ENCODE data around the gene ZNF497.

Gene ZNF497

GRCh38 chr19:58367698-58368454 is 5.3 kb upstream of the ZNF497 start:
- DNase-seq (ENCODE audit: low read depth) = no peak

DNA sequence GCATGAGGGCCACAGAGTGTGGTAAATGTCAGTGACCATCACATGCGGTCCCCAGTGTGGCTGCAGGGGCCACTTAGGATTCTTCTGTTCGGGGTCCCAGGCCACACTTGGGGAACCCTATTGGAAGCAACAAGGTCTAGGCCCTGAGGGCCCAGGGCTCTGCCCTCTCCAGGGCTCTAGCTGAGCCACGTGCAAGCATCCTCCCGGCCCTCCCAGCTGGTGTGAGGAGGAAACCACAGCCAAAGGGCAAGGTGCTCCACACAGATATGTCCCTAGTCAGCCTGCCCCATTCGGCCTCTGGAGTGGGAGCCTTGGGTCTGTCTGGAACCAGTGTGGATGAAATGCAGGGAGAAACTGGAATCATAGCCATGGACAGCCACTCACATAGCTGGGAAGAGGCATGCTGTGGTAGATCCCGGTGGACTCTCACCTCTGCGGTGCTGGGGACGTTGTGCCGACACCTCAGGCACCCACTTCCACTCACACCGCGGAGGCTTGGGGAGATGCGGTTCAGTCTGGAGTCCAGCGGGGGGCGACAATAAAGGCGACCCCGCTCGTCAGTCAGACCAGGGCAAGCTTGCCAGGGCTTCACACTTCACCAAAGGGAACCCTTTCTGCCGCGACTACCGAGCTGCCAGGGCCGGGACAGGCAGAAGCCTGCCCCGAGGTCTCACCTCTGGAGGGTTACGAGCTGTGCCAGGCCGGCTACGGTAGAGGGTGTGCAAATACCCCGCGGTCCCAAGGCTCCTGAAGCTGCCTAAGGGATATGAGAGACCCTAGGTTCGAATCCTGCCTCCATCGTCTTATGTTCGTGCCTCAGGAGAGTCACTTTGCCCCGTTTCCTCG is 4.3 kb upstream of the ZNF497 start:
- DNase-seq (ENCODE audit: low read depth) = no peak

DNA sequence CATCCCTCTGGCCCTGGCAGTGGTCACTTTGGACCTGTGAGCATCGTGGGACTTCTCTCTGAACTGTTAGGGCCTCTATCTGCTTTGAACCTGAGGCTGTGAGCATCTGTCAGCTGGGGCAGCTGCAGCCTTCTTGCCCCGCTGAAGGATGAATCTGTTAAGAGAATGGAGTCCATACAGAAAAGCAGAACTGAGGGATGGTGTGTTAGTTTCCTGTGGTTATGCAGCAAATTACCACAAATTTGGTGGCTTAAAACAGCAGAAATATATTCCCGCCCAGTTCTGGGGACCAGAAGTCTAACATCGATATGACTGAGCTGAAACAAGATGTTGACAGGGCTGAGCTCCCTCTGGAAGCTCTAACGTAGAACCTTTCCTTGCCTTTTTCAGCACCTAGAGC is 1.6 kb upstream of the ZNF497 start:
- DNase-seq (ENCODE audit: low read depth) = no peak

DNA sequence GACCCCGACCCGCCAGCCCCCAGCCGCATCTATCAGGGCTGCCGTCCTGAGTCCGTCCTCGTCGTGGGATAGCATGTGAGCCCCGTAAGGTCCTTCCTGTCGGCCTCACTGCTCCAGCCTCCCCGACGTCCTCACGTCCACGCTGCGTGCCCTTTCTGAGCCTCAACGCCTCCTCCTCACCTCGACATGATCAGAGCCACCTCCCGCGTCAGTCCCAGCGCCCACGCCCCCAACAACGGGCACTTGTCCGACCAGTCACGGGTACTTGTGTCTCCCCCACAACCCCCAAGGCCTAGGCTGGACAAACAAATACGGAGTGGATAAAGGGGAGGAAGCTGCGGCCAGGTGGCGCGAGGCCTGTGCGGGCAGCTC is 665 bp downstream of the ZNF497 start:
- no peak for DNase-seq (ENCODE audit: low read depth)

DNA sequence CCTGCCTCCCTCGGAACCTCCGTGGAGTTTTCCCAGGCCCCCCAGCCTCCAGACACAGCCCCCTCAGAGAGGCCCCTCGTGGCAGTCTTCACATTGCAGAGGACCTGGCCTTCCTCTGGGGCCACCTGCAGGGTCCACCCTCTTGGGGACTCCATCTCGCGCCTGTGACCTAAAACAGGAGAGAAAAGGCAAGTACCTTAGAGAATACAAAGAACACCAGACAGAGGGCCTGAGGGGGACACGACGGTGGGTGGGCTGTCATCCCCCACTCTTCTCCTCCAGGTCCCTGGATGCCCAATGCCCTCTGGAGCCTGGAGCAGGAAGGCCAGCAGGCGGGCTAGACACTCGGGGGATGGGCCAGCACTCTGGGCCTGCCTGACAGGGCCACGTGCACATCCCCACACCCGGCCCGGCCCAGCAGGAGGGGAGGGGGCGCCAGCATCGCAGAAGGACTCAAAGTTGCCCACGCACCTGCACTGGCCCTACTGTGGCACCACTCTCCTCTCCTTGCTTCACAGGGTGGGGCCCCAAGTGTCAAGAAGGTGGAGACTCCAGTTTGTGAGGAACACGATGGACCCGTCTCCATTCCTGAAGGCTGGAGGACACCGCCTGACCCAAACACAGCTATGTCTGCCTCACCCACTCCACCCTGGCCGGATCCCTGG is 4.9 kb downstream of the ZNF497 start:
- no peak for DNase-seq (ENCODE audit: low read depth)

DNA sequence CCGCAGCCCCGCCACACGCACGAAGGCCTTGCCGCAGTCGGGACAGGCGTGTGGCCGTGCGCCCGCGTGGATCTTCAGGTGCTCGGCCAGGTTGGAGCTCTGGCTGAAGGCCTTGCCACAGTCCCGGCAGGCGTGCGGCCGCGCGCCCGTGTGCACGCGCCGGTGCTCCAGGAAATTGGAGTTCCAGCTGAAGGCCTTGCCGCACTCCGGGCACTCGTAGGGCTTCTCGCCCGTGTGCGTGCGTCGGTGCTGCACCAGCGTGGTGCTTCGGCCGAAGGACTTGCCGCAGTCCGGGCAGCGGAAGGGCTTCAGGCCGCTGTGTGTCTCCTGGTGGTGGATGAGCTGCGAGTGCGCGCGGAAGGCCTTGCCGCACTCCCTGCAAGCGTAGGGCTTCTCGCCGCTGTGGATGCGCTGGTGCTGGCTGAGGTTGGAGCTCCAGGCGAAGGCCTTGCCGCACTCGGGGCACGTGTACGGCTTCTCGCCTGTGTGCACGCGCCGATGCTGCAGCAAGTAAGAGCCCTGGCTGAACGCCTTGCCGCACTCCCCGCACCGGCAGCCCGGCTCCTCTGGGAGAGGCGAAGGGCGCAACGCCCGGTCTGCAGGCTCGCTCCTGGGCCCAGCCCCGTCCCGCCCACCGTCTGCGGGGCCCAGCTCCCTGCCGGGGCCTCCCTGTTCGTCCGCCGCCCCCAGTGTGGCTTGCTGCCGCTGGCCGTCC is 5.6 kb downstream of the ZNF497 start:
- peak; percentile 29 for DNase-seq (ENCODE audit: low read depth)

- DNase-seq (ENCODE audit: low read depth) = peak; percentile 53
These were observed 6.4 kb downstream of the ZNF497 start for GRCh38 chr19:58355908-58356765.

DNA sequence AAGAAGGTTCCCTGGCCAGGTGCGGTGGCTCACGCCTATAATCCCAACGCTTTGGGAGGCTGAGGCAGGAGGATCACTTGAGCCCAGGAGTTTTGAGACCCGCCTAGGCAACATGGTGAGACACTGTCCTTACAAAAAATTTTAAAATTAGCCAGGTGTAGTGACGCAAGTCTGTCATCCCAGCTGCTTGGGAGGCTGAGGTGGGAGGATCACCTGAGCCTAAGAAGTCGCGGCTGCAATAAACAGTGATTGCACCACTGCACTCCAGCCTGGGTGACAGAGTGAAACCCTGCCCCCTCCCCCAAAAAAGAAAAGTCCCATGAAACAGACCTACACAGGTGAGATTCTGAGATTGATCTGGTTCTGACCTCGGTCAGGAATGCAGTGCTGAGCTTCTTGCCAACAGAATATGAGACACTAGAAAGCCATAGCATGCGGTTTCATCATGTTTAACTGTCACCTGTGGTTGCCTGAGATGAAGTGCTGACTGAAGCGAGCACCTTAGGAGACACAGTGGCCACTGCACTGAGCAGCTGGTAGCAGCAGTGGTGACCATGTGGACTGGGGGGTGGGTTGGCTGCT is 7.2 kb downstream of the ZNF497 start:
- no peak for DNase-seq (ENCODE audit: low read depth)

GRCh38 chr19:58354478-58355030 is 8.0 kb downstream of the ZNF497 start:
- DNase-seq (ENCODE audit: low read depth) = no peak

GRCh38 chr19:58353717-58354477 is 8.7 kb downstream of the ZNF497 start:
- no peak for DNase-seq (ENCODE audit: low read depth)

DNA sequence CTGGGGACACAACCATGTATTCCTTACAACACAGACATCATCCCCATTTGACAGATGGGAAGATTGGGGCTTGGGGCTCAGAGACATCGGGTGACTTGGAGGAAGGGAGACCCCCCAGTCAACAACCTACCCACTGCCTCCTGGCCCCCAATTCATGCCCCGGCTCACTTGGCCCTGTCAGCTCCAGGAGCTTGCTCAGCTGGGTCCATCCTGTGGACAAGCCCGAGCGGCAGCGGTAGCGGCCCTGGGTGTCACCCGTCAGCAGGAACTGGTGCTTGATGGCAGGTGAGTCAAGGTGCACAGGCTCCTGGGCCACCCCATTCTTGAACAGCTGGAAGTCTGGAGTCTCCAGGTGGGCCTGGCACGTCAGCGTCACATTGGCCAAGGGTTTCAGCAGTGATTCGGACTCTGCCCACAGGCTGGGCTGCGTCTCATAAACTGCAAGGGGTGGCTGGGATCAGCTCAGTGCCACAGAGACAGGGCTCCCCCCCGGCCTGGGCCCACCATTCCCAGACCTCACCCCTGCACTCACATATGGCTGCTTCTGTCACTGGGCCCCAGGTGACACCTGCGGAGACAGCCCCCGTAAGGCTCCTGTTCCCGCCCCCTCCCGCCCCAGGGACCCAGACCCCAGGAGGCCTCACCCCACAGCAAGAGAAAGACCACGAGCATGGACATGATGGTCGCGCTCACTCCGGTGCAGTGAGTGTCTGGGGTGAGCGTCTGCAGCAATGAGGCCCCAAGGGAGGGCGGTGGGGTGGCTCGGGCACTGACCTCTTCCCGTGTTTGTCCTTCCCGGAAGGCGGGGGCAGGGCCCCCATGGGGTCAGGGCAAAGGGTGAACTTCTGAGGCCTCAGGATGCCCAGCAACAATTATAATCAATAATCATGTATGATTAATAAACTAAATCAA is 9.5 kb downstream of the ZNF497 start, which contains the start of gene A1BG:
A1BG (minus strand) TSS at position 733 of the 912 bp plus-strand sequence; CDS start at position 678, 55 bp downstream.
- no peak for DNase-seq (ENCODE audit: low read depth)

GRCh38 chr19:58351990-58352755 is 10.4 kb downstream of the ZNF497 start:
- DNase-seq (ENCODE audit: low read depth) = no peak

DNA sequence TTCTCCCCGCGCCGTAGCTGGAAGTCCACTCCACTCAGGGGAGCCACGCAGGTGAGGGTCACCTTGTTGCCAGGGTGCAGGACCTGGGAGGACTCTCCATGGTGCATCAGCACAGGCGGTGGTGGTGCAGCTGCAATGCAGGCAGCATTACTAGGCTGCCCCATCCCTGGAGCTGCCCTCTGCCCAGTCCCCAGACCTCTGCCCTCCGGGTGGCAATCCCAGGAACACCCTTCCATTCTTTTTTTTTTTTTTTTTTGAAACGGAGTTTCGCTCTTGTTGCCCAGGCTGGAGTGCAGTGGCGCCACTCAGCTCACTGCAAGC is 11.0 kb downstream of the ZNF497 start:
- no peak for DNase-seq (ENCODE audit: low read depth)

GRCh38 chr19:58350871-58351557 is 11.5 kb downstream of the ZNF497 start:
- no peak for DNase-seq (ENCODE audit: low read depth)

GRCh38 chr19:58350001-58350861 is 12.3 kb downstream of the ZNF497 start:
- DNase-seq (ENCODE audit: low read depth) = no peak

DNA sequence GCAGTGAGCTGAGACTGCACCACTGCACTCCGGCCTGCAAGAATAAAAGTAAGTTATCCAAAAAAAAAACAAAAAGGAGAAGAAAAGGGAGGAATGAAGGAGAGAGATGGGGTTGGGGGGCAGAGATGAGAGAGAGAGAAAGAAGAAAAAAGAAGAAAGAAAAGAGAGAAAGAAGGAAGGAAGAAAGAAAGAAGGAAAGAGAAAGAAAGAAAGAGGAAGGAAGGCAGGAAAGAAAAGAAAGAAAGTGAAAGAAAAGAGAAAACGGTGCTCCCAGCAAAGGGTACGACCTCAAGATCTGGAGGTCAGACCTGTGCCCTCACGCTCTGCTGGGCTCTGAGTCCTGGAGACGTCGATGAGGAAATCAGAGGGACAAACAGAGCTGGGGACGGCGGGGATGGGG is 13.0 kb downstream of the ZNF497 start:
- DNase-seq (ENCODE audit: low read depth) = no peak
